NCI-H2196 (cell line): ENCODE results near the gene CCDC142.

Experiments used
- DNase-seq: peaks from one replicate; lab custom pipeline; 2025; ENCODE audit not compliant: unreplicated experiment; lab: John Stamatoyannopoulos, UW

CCDC142 gene

GRCh38 chr2:74514368-74515270 is 31.8 kb upstream of the CCDC142 start, which contains the start of gene TLX2:
TLX2 (plus strand) TSS chr2:74514450; CDS start chr2:74514807, 357 bp downstream.
- DNase-seq = no peak

GRCh38 chr2:74513605-74514367 is 31.0 kb upstream of the CCDC142 start:
- no peak for DNase-seq

- no peak for DNase-seq
Measured at GRCh38 chr2:74512744-74513604, 30.2 kb upstream of the CCDC142 start.

- no peak for DNase-seq
Measured at GRCh38 chr2:74511104-74511989, 28.5 kb upstream of the CCDC142 start.

GRCh38 chr2:74510272-74510671 is 27.5 kb upstream of the CCDC142 start:
- no peak for DNase-seq

GRCh38 chr2:74507926-74508520 is 25.2 kb upstream of the CCDC142 start:
- DNase-seq = no peak

GRCh38 chr2:74507145-74507925 is 24.5 kb upstream of the CCDC142 start, which contains the start of gene PCGF1:
PCGF1 (minus strand) TSS chr2:74507695; CDS start chr2:74507668, 27 bp downstream.
- peak; percentile 90 for DNase-seq

- no peak for DNase-seq
Measured at GRCh38 chr2:74505448-74506246, 22.8 kb upstream of the CCDC142 start.

GRCh38 chr2:74504591-74504990 is 21.8 kb upstream of the CCDC142 start:
- DNase-seq = no peak

GRCh38 chr2:74503506-74504475 is 21.0 kb upstream of the CCDC142 start:
- no peak for DNase-seq

- no peak for DNase-seq
Measured at GRCh38 chr2:74502720-74503505, 20.1 kb upstream of the CCDC142 start.

- no peak for DNase-seq
Measured at GRCh38 chr2:74502147-74502719, 19.4 kb upstream of the CCDC142 start.

- no peak for DNase-seq
Measured at GRCh38 chr2:74501335-74502071, 18.7 kb upstream of the CCDC142 start.

GRCh38 chr2:74500578-74500946 is 17.8 kb upstream of the CCDC142 start:
- DNase-seq = no peak

- DNase-seq = no peak
Measured at GRCh38 chr2:74499940-74500577, 17.3 kb upstream of the CCDC142 start.
